Activated CD8-positive, alpha-beta memory T cell treated with anti-CD3 and anti-CD28 coated beads for 1 hour (primary cell): ENCODE measurements around the gene KRTAP10-2.
"Not testable (repeated sequence)": the region's sequence is repeated elsewhere in the genome, so short reads cannot be mapped to it uniquely, and the experiment has no call there.

Experiments
- DNase-seq, 2 donors: peaks; one replicate each; pipeline ENCODE4 v3.0.0-alpha.2; 2020; ENCODE audit warnings: low read depth in 1 of 2; ENCODE audit errors: extremely low read depth in 1 of 2

The KRTAP10-2 gene

GRCh38 chr21:44551340-44551961 lies at the start of gene KRTAP10-2:
Gene KRTAP10-2 (minus strand): TSS chr21:44551505. CDS start chr21:44551458, 47 bp downstream.
- no peak for DNase-seq

GRCh38 chr21:44601091-44601490 lies 49.8 kb upstream of the KRTAP10-2 start:
- not testable (repeated sequence) for DNase-seq

GRCh38 chr21:44600118-44600978 lies 49.0 kb upstream of the KRTAP10-2 start, which contains the start of gene KRTAP10-7:
Gene KRTAP10-7 (plus strand): TSS chr21:44600597. CDS start chr21:44600622, 25 bp downstream.
- DNase-seq, result not testable (repeated sequence)

GRCh38 chr21:44599264-44600029 lies 48.1 kb upstream of the KRTAP10-2 start:
- DNase-seq, result no peak

- no peak for DNase-seq
These were observed 46.8 kb upstream of the KRTAP10-2 start for GRCh38 chr21:44598061-44598460.

- no peak for DNase-seq
These were observed 44.9 kb upstream of the KRTAP10-2 start for GRCh38 chr21:44596068-44596725.

- no peak for DNase-seq
These were observed 44.2 kb upstream of the KRTAP10-2 start for GRCh38 chr21:44595524-44595923.

- no peak for DNase-seq
These were observed 43.2 kb upstream of the KRTAP10-2 start for GRCh38 chr21:44594406-44594916.

- no peak for DNase-seq
These were observed 42.5 kb upstream of the KRTAP10-2 start for GRCh38 chr21:44593598-44594405.

GRCh38 chr21:44592446-44593311 lies 41.4 kb upstream of the KRTAP10-2 start, which contains the start of gene KRTAP10-6:
Gene KRTAP10-6 (minus strand): TSS chr21:44592505. CDS start chr21:44592484, 21 bp downstream.
- no peak for DNase-seq

GRCh38 chr21:44591801-44592130 lies 40.5 kb upstream of the KRTAP10-2 start:
- DNase-seq, result not testable (repeated sequence)

- not testable (repeated sequence) for DNase-seq
These were observed 39.8 kb upstream of the KRTAP10-2 start for GRCh38 chr21:44590897-44591800.

GRCh38 chr21:44590311-44590721 lies 39.0 kb upstream of the KRTAP10-2 start:
- no peak for DNase-seq

- no peak for DNase-seq
These were observed 38.4 kb upstream of the KRTAP10-2 start for GRCh38 chr21:44589586-44590305.

GRCh38 chr21:44589094-44589493 lies 37.8 kb upstream of the KRTAP10-2 start:
- DNase-seq, result no peak

- DNase-seq, result no peak
These were observed 34.6 kb upstream of the KRTAP10-2 start for GRCh38 chr21:44585892-44586291.

GRCh38 chr21:44583800-44584147 lies 32.5 kb upstream of the KRTAP10-2 start:
- no peak for DNase-seq
